DMS53 treated with DMSO at 0.1 percent for 48 hours (cell line): ENCODE results near the gene CDK11A.

ENCODE experiments used
- DNase-seq: peaks from one replicate; lab custom pipeline; 2025; ENCODE audit not compliant: unreplicated experiment; lab: John Stamatoyannopoulos, UW

CDK11A gene

DNA sequence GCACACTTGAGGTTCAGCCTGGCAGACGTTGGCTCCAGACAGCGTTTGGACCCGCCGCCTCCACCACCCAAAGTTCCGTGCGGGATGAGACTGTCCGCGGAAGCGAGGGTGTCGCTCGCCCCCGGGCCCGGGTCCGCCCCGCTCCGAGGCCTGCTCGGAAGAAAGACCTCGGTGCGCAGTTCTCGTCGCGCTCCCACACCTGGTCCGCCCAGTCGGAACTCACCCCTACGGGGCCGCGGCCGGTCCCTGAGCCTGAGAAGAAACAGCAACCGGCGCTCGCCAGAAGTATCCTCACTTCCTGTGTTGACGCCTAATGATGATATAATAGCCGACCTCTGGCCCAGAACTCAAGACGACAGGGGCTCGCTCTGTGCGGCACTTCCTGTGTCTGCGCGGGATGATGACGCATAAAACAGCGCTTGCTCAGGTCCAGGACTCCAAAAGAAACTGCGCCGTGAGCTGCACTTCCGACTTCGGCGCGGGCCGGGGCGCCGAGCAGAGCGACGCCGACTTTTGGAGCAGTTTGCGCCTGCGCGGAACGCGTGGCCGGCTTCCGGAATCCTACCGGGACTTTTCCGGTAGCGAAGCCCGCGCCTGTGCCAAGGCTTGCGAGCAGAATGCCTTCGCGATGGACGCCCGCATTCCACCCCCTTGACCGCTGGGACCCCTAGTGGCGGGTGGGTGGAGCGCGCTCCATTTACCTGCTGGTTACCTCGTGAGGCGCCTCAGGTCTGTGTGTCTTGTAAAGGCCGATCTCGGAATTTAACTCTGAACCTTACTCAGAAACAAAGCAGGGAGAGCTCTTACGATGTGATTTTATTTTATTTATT is at the start of gene CDK11A:
CDK11A (minus strand) TSS at position 323 of the 830 bp plus-strand sequence. CDS start 1,539 bp downstream, outside the sequence.
- peak; percentile 97 for DNase-seq

GRCh38 chr1:1773874-1774273 is 49.7 kb upstream of the CDK11A start:
- DNase-seq: no peak

- no peak for DNase-seq
Measured at GRCh38 chr1:1771096-1771495, 46.9 kb upstream of the CDK11A start.

DNA sequence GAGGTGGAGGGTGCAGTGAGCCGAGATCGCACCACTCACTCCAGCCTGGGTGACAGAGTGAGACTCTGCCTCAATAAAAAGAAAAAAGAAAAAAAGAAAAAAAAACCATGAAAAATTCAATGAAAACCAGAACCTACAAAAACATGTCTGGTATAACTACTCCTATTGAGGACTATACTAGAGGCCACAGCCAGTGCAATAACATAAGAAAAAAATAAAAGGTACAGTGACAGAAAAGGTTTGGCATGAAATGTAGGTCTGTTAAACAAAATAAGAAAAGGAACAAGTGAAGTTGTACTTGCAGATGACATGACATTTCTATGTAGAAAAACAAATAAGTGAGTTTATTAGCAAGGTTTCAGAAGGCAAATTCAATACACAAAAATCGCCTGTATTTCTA is 45.9 kb upstream of the CDK11A start:
- DNase-seq: no peak

- no peak for DNase-seq
Measured at GRCh38 chr1:1768249-1768992, 44.3 kb upstream of the CDK11A start.

DNA sequence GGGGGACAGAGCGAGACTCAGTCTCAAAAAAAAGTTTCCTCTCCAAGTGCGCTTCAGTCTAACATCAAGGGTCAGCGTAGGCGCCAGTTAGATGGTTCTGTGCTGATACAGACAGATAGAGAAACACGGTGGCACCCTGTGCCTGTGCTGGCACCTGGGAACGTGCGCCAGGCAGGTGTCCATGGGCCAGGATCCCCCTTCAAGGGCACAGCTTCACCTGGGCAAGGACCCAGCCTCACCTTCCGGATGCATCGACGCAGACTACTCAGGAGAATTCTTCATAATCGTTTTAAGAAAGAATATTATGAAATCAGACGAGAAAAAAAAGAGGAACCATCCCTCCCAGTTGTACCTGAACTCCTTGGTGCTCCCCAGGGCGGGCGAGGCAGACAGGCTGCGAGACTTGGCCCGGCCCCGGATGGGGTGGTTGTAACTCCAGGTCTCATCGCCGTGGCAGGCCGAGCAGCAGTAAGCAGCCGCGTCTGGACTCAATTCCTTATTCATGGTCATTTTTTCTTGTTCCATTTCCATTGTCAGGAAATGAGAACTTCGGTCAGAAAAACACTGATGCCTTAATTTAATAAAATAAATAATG is 40.8 kb upstream of the CDK11A start:
- no peak for DNase-seq

- DNase-seq: no peak
Measured at GRCh38 chr1:1763657-1764621, 39.8 kb upstream of the CDK11A start.

DNA sequence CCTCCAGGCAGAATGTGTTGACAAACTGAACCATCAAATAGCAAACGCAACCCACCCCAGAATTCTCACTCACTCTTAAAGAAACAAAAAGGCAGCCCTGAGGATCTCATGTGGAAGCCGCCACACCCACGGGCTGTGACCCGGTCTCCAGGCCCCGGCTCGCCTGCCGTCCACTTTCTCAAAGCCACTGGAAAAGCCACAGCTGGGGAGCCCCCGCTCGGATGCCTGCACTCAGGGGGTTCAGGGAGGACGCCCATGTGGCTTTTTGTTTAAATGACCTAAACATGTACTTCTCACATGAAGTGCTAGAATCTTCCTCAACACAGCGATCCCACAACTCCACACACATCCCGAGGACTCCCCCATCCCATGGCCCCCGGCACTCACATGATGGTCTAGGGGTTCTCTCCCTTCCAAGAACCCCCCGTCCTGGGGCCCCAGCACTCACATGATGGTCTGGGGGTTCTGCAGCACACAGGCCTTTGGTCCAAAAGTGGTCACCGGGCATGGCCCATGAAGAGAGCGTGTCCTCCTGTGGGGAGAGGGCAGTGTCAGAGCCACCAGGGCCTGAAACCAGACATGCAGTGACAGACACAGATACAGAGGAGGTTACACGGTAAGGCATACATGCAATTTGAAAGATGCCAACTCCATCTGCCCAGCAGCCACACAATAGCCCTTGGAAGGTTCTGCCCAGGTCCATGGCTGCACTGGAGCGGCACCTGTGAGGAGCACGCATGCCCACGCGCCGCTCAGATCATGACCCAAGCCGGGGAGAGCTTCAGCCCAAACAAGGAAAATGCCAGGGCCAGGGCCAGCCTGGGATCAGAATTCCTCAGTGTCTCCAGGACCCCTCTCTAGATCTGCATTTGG is 37.6 kb upstream of the CDK11A start:
- no peak for DNase-seq

DNA sequence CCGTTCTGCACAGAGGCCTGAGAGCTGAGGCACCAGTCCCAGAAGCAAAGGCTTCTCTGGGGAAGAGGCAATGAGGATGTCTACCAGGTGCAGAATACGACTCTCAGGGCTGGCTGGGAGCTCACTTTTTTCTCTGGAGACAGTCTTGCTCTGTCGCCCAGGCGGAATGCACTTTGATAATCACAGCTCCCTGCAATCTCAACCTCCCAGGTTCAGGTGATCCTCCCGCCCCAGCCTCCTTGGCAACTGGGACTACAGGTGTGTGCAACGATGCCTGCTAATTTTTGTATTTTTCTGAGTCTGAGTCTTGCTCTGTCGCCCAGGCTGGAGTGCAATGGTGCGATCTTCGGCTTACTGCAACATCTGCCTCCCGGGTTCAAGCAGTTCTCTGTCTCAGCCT is 36.6 kb upstream of the CDK11A start:
- DNase-seq: no peak

- no peak for DNase-seq
Measured at GRCh38 chr1:1760345-1760650, 36.1 kb upstream of the CDK11A start.

GRCh38 chr1:1759456-1760344 is 35.5 kb upstream of the CDK11A start:
- peak; percentile 81 for DNase-seq

DNA sequence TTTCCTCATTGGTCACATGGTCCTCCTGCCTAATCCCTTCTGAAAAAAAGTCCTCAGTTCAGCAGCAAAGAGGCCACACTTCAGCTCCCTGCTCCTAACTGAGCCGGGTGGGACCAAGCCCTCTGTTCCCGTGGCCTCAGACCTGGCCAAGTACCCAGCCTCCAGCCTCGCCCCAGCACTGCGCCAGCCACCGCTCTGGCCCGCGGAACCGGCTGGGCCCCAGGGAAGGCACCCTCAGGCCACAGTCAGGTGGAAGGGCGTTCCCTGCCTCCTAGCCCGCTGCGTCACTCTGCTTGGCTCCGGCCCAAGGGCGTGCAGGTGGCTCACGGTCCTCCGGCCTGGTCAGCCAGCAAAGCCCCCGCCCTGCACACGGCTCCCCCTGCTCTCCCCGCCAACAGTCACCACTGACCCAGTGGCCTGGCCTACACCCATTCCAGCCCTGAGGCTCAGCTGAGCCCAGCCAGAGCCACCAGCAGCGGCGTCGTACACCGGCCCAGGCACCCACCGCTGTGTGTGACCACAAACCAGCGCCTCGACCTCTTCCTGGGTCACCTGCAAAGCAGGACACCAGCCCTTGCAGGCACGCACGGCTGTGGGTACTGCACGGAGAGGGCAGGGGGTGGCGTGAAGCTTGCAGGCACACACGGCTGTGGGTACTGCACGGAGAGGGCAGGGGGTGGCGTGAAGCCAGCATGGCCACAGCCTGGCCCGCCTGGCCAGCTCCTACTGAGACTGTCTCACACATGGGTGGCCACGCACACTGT is 34.7 kb upstream of the CDK11A start:
- DNase-seq: peak; percentile 86

GRCh38 chr1:1758059-1758621 is 34.0 kb upstream of the CDK11A start:
- no peak for DNase-seq

DNA sequence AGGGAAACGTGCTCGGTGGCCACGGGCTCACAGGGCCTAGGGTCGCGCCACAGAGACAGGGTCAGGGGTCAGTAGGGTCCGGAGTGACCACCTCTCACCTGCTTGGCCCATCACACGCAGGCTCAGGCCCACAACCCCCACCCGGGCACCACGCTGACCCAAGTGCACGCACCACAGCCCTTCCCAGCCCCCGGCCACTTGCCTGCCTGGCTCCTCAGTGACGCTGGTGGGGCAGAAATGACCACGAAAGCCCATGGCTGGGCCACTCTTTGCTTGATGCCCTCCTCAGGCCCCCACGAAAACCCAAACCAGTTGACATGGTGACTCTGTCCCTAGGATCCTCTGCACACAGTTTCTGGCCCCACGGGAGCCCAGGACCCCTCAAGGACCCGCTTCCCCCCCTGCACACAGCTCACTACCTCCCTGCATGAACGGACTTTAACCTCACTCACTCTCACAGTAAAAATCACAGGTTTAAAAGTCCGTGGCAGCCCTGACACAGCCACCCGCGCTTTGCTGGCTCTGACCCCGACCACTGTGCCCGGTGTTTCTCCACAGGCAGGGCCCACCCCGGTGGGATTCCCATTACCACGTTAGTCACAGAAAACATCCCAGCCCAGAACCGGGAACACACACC is 33.4 kb upstream of the CDK11A start:
- DNase-seq: no peak

DNA sequence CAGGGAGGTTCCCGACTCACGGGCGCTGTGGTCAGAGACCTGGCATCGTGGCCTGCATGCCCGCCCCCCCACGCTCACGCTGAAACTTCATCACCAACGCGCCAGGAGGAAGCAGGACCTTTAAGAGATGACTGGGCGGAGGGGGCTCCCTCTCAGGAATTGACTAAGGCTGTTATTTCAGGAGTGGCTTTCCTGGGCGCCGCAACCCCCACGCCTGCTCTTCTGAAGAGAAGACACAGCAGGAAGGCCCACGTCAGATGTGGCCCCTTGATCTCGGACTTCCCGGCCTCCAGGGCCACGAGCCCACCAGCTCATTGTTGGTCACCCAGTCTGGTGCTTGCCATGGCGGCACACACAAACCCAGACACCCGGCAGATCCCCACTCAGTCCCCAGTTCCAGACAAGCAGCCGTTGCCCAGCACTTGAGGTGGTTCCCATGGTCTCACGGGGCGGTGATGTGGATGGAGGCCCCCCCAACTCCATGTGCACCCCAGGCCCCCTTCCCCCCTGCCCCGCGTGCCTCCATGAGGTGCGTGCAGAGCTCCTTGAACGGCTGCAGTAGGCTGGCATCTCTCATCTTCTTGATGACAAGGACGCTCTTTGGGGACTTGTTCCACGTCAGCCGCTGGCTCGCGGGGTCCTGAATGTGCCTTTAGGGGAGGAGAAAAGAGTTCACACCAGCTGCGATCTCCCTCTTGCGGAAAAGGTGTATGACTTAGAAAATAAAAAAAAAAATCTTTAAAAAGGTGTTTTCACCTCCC is 32.7 kb upstream of the CDK11A start:
- no peak for DNase-seq

- no peak for DNase-seq
Measured at GRCh38 chr1:1755852-1756251, 31.7 kb upstream of the CDK11A start.

GRCh38 chr1:1755426-1755825 is 31.3 kb upstream of the CDK11A start:
- DNase-seq: no peak
